ENCODE data around the gene POC1B.

The POC1B gene

GRCh38 chr12:89383235-89384049 is 142.4 kb downstream of the POC1B start:
- DNase-seq, result no peak

GRCh38 chr12:89382328-89382727 is 143.5 kb downstream of the POC1B start:
- DNase-seq, result no peak

DNA sequence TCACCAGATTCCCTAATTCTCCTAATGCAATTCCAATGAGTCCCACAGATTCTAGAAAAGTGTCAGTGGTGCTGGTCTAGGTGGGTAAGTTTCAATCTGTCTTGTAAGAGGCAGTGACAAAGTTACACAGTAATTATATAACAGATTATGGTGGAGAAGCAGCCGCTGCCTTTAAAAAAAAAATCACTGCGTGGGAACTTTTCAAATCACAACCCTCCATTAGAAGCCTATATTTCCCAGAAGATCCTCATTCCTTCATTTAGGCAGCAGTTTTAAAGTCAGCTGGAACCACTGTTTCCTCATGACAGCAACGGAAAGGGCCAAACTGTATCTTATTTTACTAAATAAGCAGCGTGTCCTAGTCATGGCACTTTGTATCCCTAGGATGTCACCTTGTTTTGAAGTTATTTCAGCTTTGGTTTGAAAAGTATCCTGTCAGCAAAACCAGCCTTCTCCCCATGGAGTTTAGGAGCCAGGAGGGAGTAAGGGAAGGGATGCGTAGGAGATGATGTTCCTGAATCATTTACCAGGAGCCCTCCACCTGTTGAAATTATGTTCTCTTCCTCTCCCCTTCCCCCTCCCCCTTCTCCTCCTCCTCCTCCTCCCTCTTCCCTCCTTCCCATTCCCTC is 145.9 kb downstream of the POC1B start:
- no peak for DNase-seq

GRCh38 chr12:89379148-89379838 is 146.6 kb downstream of the POC1B start:
- no peak for DNase-seq

GRCh38 chr12:89376844-89377243 is 149.0 kb downstream of the POC1B start:
- DNase-seq, result no peak

- no peak for DNase-seq
Measured at GRCh38 chr12:89376202-89376529, 149.7 kb downstream of the POC1B start.

GRCh38 chr12:89373763-89374572 is 151.9 kb downstream of the POC1B start:
- DNase-seq, result no peak

- no peak for DNase-seq
Measured at GRCh38 chr12:89372584-89373370, 153.1 kb downstream of the POC1B start.

- DNase-seq, result no peak
Measured at GRCh38 chr12:89370850-89371249, 155.0 kb downstream of the POC1B start.

- DNase-seq, result no peak
Measured at GRCh38 chr12:89370421-89370831, 155.4 kb downstream of the POC1B start.

Measured in activated CD4-positive, CD25-positive, alpha-beta regulatory T cell (primary cell).